K562 (cell line): ENCODE measurements around the gene PDZD2. TPM values are rescaled to one million over a fixed set of nuclear protein-coding genes. Genes with fewer than 3 reads are reported as not detected.

Source experiments
- ATAC-seq: fragments of 200-7000 bp; cut with Tn5 transposase; 3 replicates; pipeline ENCODE4 v1.9.1; 2020; ENCODE audit warnings: moderate library complexity
- BruUV-seq: library from RNA; stranded (reverse); fragments of 400-500 nt; replicated peaks from 2 replicates; lab custom pipeline; 2021; lab: Mats Ljungman, UMichigan
- CTCF ChIA-PET: fragments of 300-600 bp; formaldehyde crosslinking; extraction: SDS; loops from one replicate; lab custom pipeline; 2021; ENCODE audit warnings: low intra/inter-chr PET ratio; lab: Yijun Ruan, JAX
- POLR2A ChIA-PET: fragments of 300-600, 350-650 bp; sonication (Branson Sonifier 250); formaldehyde crosslinking; extraction: SDS; loops from one replicate; lab custom pipeline; 2021; ENCODE audit warnings: antibody characterized with exemption, inconsistent platforms; lab: Yijun Ruan, JAX
- DNase-seq, 4 experiments: peaks; one replicate each; pipeline versions ENCODE4 v3.0.0 to v3.0.0-alpha.2; 2011 to 2018; ENCODE audit warnings: low spot score in 3 of 4, mixed read lengths in 3 of 4; ENCODE audit errors: extremely low read depth in 1 of 4
- FAIRE-seq: peaks from 2 replicates; lab custom pipeline; 2011; peaks lifted over from hg19 to GRCh38; lab: Jason Lieb, UNC
- H2AFZ ChIP-seq: 2 replicates; pipeline ENCODE4 v1.6.0; 2011; ENCODE audit warnings: low read depth, low read length, control low read depth, inconsistent platforms
- H3K27ac ChIP-seq: fragments of 200-600 bp; 3 replicates; pipeline ENCODE4 v1.8.0; 2011; ENCODE audit warnings: low read depth, mild to moderate bottlenecking, control low read depth, inconsistent platforms, low read length, moderate library complexity, mixed read lengths; ENCODE audit errors: extremely low read depth
- H3K27me3 ChIP-seq, 2 experiments: fragments of 300-600 bp in 1 of 2; 2 replicates in 1 of 2; 3 replicates in 1 of 2; pipeline versions ENCODE4 v1.6.0 to v1.8.0; 2011; ENCODE audit warnings: inconsistent platforms in 2 of 2, low read length in 2 of 2, mild to moderate bottlenecking in 1 of 2, mixed read lengths in 1 of 2, moderate library complexity in 1 of 2; ENCODE audit not compliant: control insufficient read depth in 2 of 2, insufficient read depth in 2 of 2
- H3K36me3 ChIP-seq: fragments of 300-600 bp; 3 replicates; pipeline ENCODE4 v1.8.0; 2011; ENCODE audit warnings: mild to moderate bottlenecking, low read length, inconsistent platforms; ENCODE audit not compliant: control insufficient read depth, insufficient read depth
- H3K4me1 ChIP-seq, 2 experiments: fragments of 200-600 bp in 1 of 2; replicated peaks in 1 of 2; 2 replicates in 1 of 2; 3 replicates in 1 of 2; pipeline versions ENCODE4 v1.5.1 to v1.8.0; 2011; ENCODE audit warnings: inconsistent platforms in 2 of 2, low read length in 2 of 2, mild to moderate bottlenecking in 1 of 2, mixed read lengths in 1 of 2, moderate library complexity in 1 of 2; ENCODE audit not compliant: control insufficient read depth in 2 of 2, insufficient read depth in 2 of 2
- H3K4me2 ChIP-seq: 2 replicates; pipeline ENCODE4 v1.6.1; 2011; ENCODE audit warnings: low read length, control low read depth, inconsistent platforms, mixed read lengths; ENCODE audit not compliant: insufficient read depth
- H3K4me3 ChIP-seq: fragments of 200-600 bp; sonication (generic), shearing (Covaris generic); 2 replicates; pipeline ENCODE4 v1.5.1; 2016; ENCODE audit warnings: control low read depth, inconsistent platforms
- H3K79me2 ChIP-seq: fragments of 200-600 bp; 3 replicates; pipeline ENCODE4 v1.8.0; 2011; ENCODE audit warnings: low read length, inconsistent platforms; ENCODE audit not compliant: control insufficient read depth, insufficient read depth
- H3K9ac ChIP-seq, 2 experiments: 2 replicates each; pipeline versions ENCODE4 v1.6.0 to v1.6.1; 2011; ENCODE audit warnings: low read depth in 2 of 2, low read length in 2 of 2, control low read depth in 1 of 2, inconsistent platforms in 1 of 2, mild to moderate bottlenecking in 1 of 2, mixed read lengths in 1 of 2; ENCODE audit not compliant: insufficient read depth in 1 of 2
- H3K9me1 ChIP-seq: one replicate; pipeline ENCODE4 v1.6.0; 2011; ENCODE audit warnings: inconsistent platforms, mild to moderate bottlenecking, low read length, moderate library complexity; ENCODE audit not compliant: control insufficient read depth, insufficient read depth
- H3K9me3 ChIP-seq: replicated peaks from 2 replicates; pipeline ENCODE4 v1.5.1; 2011; ENCODE audit warnings: low read depth, low read length, inconsistent platforms; ENCODE audit not compliant: control insufficient read depth, insufficient read depth
- H4K20me1 ChIP-seq: replicated peaks from 2 replicates; pipeline ENCODE4 v1.6.1; 2011; ENCODE audit warnings: low read length, inconsistent platforms, mixed read lengths; ENCODE audit not compliant: control insufficient read depth, insufficient read depth
- CEBPB ChIP-seq: fragments of 450-650 bp; IDR thresholded peaks from 2 replicates; pipeline ENCODE4 v1.6.1; 2016; ENCODE audit warnings: missing genetic modification characterization, missing compliant biosample characterization
- ERF ChIP-seq: fragments of 450-650 bp; formaldehyde crosslinking; IDR thresholded peaks from 2 replicates; pipeline ENCODE4 v1.4.0; 2020; ENCODE audit warnings: mild to moderate bottlenecking, mixed read lengths
- IRF1 ChIP-seq: sonication (generic); formaldehyde crosslinking; IDR thresholded peaks from 2 replicates; pipeline ENCODE4 v1.8.0; 2022; ENCODE audit warnings: missing genetic modification reagents, mild to moderate bottlenecking, borderline replicate concordance
- IRF2 ChIP-seq: sonication (generic); formaldehyde crosslinking; IDR thresholded peaks from 2 replicates; pipeline ENCODE4 v1.8.1; 2022; ENCODE audit warnings: mild to moderate bottlenecking, missing genetic modification reagents
- MGA ChIP-seq: fragments of 450-650 bp; IDR thresholded peaks from 2 replicates; pipeline ENCODE4 v1.6.1; 2016; ENCODE audit warnings: mild to moderate bottlenecking, moderate library complexity
- MTF1 ChIP-seq: fragments of 250-450 bp; sonication (Bioruptor Pico); IDR thresholded peaks from 2 replicates; pipeline ENCODE4 v1.9.0; 2021; ENCODE audit warnings: moderate library complexity, mild to moderate bottlenecking, inconsistent platforms, borderline replicate concordance
- WGBS: fragments of 100-300 bp; shearing (Covaris generic); methylation state at CpG from one replicate; pipeline ENCODE4 v1.1.6; 2016; ENCODE audit warnings: low coverage, mixed read lengths; ENCODE audit not compliant: insufficient coverage; ENCODE audit errors: missing lambda C conversion rate; 5-methylcytosine and 5-hydroxymethylcytosine counted together
- in situ Hi-C: fragments of 300-500 bp; cut with MboI; formaldehyde crosslinking; loops from 4 replicates; pipeline ENCODE4 v1.15.0; 2018; ENCODE audit warnings: inconsistent platforms, mixed read lengths
- intact Hi-C: fragments of 100-400 bp; cut with micrococcal nuclease; formaldehyde crosslinking; loops from 2 replicates; pipeline ENCODE4 v1.14.2; 2022
- polyA plus RNA-seq, 8 experiments: library from polyadenylated mRNA; depleted of rRNA in 4 of 8; stranded (reverse) in 5 of 8; unstranded in 3 of 8; fragments of >200 nt; fragmentation: Nextera tagmentation in 2 of 8; fragmentation: Illumina TruSeq in 1 of 8; extraction: Ambion mirVana in 2 of 8; extraction: Trizol in 1 of 8; gene quantifications; 2 replicates each; pipeline versions ENCODE4 v1.2.1 to v1.2.3, GENCODE V29; 2011 to 2014; ENCODE audit warnings: inconsistent platforms in 1 of 8, missing spikeins in 1 of 8
- total RNA-seq, 7 experiments: library from RNA; depleted of rRNA in 6 of 7; stranded (reverse); fragments of >200 nt in 6 of 7; fragmentation: Illumina TruSeq in 2 of 7; extraction: Trizol in 2 of 7; gene quantifications; 2 replicates each; pipeline versions ENCODE4 v1.2.1 to v1.2.3, GENCODE V29; 2011 to 2021; ENCODE audit warnings: low replicate concordance in 1 of 7

Gene PDZD2
- total and polyA plus RNA-seq, 9 of the 15 experiments (the other 6 are each of a cell fraction or from before 2014, with no cell fraction given) = 0.02 to 0.08 (median 0.04) TPM; not detected in 6

- no peak for FAIRE-seq
- POLR2A ChIA-PET = no interaction called here
- no peak overlapping the region for H3K4me2 ChIP-seq
- no peak overlapping the region for H3K4me3 ChIP-seq
- in situ Hi-C loops = no loop called here
- DNase-seq = no peak
- no peak overlapping the region for H3K9ac ChIP-seq
- intact Hi-C loops = no loop called here
- no peaks in the 10 kb centered on the region for H3K4me1 ChIP-seq
- WGBS = 1% methylated on average over 6 of the region's 6 CpGs
- H3K27me3 ChIP-seq = peaks cover 40 to 49% of the 10 kb centered on the region in 2 experiments
- no peak for ATAC-seq
- no peaks in the 10 kb centered on the region for H3K9me1 ChIP-seq
- H3K9me3 ChIP-seq = no peaks in the 10 kb centered on the region
- no peaks in the 10 kb centered on the region for H3K36me3 ChIP-seq
- no peak overlapping the region for H3K27ac ChIP-seq
- TF ChIP-seq IRF2 (no peak), MGA (no peak), CEBPB (no peak), ERF (CRISPR knock-in tag) (no peak), IRF1 (CRISPR knock-in tag) (no peak), MTF1 (CRISPR knock-in tag) (no peak)
- H4K20me1 ChIP-seq = no peaks in the 10 kb centered on the region
- no TSS peak for BruUV-seq
- no peaks in the 10 kb centered on the region for H3K79me2 ChIP-seq
- CTCF ChIA-PET = no interaction called here
- no peak overlapping the region for H2AFZ ChIP-seq
These were observed 354.4 kb downstream of the PDZD2 start for GRCh38 chr5:31993165-31993961.
